Keratinocyte (primary cell): ENCODE data around the gene SMTNL1. TPM values are rescaled to one million over a fixed set of nuclear protein-coding genes. Genes with fewer than 3 reads are reported as not detected.

Source experiments
- DNase-seq: peaks from one replicate; pipeline ENCODE4 v3.0.0-alpha.2; 2011; ENCODE audit warnings: low read depth, missing footprints, low spot score
- FAIRE-seq: peaks from 2 replicates; lab custom pipeline; 2011; peaks lifted over from hg19 to GRCh38; lab: Jason Lieb, UNC
- H2AFZ ChIP-seq: 2 replicates; pipeline ENCODE4 v1.6.0; 2012; ENCODE audit warnings: low read length, control low read depth, inconsistent platforms; ENCODE audit not compliant: control insufficient read depth
- H3K27ac ChIP-seq: 2 replicates; pipeline ENCODE4 v1.5.1; 2011; ENCODE audit warnings: low read length; ENCODE audit not compliant: control insufficient read depth, insufficient read depth
- H3K27me3 ChIP-seq: 3 replicates; pipeline ENCODE4 v1.6.0; 2011; ENCODE audit warnings: low read length; ENCODE audit not compliant: control insufficient read depth, insufficient read depth; ENCODE audit errors: extremely low read depth
- H3K36me3 ChIP-seq, 2 experiments: 2 replicates in 1 of 2; 3 replicates in 1 of 2; pipeline ENCODE4 v1.5.1; 2011; ENCODE audit warnings: low read length in 2 of 2, mild to moderate bottlenecking in 1 of 2; ENCODE audit not compliant: control insufficient read depth in 2 of 2, insufficient read depth in 2 of 2; ENCODE audit errors: extremely low read depth in 1 of 2
- H3K4me1 ChIP-seq: 3 replicates; pipeline ENCODE4 v1.5.1; 2011; ENCODE audit warnings: low read length; ENCODE audit not compliant: control insufficient read depth, insufficient read depth; ENCODE audit errors: extremely low read depth
- H3K4me2 ChIP-seq: 3 replicates; pipeline ENCODE4 v1.6.0; 2011; ENCODE audit warnings: low read depth, low read length; ENCODE audit not compliant: control insufficient read depth, insufficient read depth; ENCODE audit errors: extremely low read depth
- H3K4me3 ChIP-seq, 3 experiments: fragments of 200-600 bp in 1 of 3; sonication (generic) in 1 of 3; 2 replicates in 2 of 3; 3 replicates in 1 of 3; pipeline ENCODE4 v1.5.1; 2011 to 2016; ENCODE audit warnings: low read length in 3 of 3, mild to moderate bottlenecking in 3 of 3, control low read depth in 2 of 3, inconsistent platforms in 1 of 3, low read depth in 1 of 3, mixed read lengths in 1 of 3, mixed run types in 1 of 3, moderate library complexity in 1 of 3; ENCODE audit not compliant: control insufficient read depth in 2 of 3, insufficient read depth in 2 of 3; ENCODE audit errors: extremely low read depth in 1 of 3
- H3K79me2 ChIP-seq: 2 replicates; pipeline ENCODE4 v1.6.0; 2012; ENCODE audit warnings: low read length; ENCODE audit not compliant: control insufficient read depth, insufficient read depth
- H3K9ac ChIP-seq: 3 replicates; pipeline ENCODE4 v1.6.0; 2011; ENCODE audit warnings: low read length; ENCODE audit not compliant: control insufficient read depth, insufficient read depth; ENCODE audit errors: extremely low read depth
- H3K9me1 ChIP-seq: 3 replicates; pipeline ENCODE4 v1.6.0; 2011; ENCODE audit warnings: low read length; ENCODE audit not compliant: control insufficient read depth, insufficient read depth; ENCODE audit errors: extremely low read depth
- H3K9me3 ChIP-seq: 2 replicates; pipeline ENCODE4 v1.5.1; 2012; ENCODE audit warnings: low read depth, low read length; ENCODE audit not compliant: control insufficient read depth
- H4K20me1 ChIP-seq: 3 replicates; pipeline ENCODE4 v1.6.0; 2011; ENCODE audit warnings: low read length; ENCODE audit not compliant: control insufficient read depth, insufficient read depth; ENCODE audit errors: extremely low read depth
- CTCF ChIP-seq, 3 experiments: IDR thresholded peaks in 1 of 3; conservative IDR thresholded peaks in 1 of 3; optimal IDR thresholded peaks in 1 of 3; 2 replicates in 2 of 3; 3 replicates in 1 of 3; pipeline versions ENCODE3 to v1.5.1; 2011; ENCODE audit warnings: low read length in 3 of 3, mild to moderate bottlenecking in 3 of 3, moderate library complexity in 2 of 3, control low read depth in 1 of 3, inconsistent platforms in 1 of 3; ENCODE audit not compliant: insufficient read depth in 2 of 3; ENCODE audit errors: extremely low read depth in 1 of 3
- EZH2 ChIP-seq: IDR thresholded peaks from one replicate; pipeline ENCODE4 v1.6.1; 2012; ENCODE audit warnings: inconsistent platforms, mild to moderate bottlenecking, low read length, moderate library complexity
- dilution Hi-C: fragments of 300-500 bp; cut with MboI; formaldehyde crosslinking; loops from one replicate; pipeline ENCODE4 v1.7.0; 2020; ENCODE audit warnings: low sequenced_read_pairs; ENCODE audit not compliant: extremely low pct_ligation_motif_present
- polyA plus RNA-seq, 5 experiments: library from polyadenylated mRNA; depleted of rRNA in 3 of 5; stranded (reverse) in 3 of 5; stranded (forward) in 1 of 5; unstranded in 1 of 5; fragments of >200 nt; gene quantifications; 1 replicate in 1 of 5; 2 replicates in 3 of 5; 3 replicates in 1 of 5; pipeline versions ENCODE4 v1.2.1 to v1.2.3, GENCODE V29; 2011 to 2012; ENCODE audit warnings: missing spikeins in 2 of 5, low read depth in 1 of 5, low replicate concordance in 1 of 5

SMTNL1 gene
- polyA plus RNA-seq, 1 donor (not counting 4 experiments of a cell fraction or from before 2014, with no cell fraction given) = not detected

GRCh38 chr11:57506522-57506921 is 30.9 kb upstream of the SMTNL1 start:
- H3K4me1 ChIP-seq = no peaks in the 10 kb centered on the region
- H3K27me3 ChIP-seq = no peaks in the 10 kb centered on the region
- no peak for FAIRE-seq
- H3K36me3 ChIP-seq = no peaks in the 10 kb centered on the region
- no peak overlapping the region for H3K9ac ChIP-seq
- no peaks in the 10 kb centered on the region for H3K79me2 ChIP-seq
- H3K9me3 ChIP-seq = no peaks in the 10 kb centered on the region
- no peaks in the 10 kb centered on the region for H4K20me1 ChIP-seq
- no peak overlapping the region for H3K4me2 ChIP-seq
- TF ChIP-seq EZH2 = no peak
- TF ChIP-seq CTCF (optimal IDR thresholded peaks at IDR 0.05 in 1 of 3, IDR thresholded peaks at IDR 0.05 in 1 of 3, conservative IDR thresholded peaks at IDR 0.05 in 1 of 3; ENCODE audit: extremely low read depth in 1 of 3, insufficient read depth in 2 of 3, low read length in 3 of 3) = no peak
- dilution Hi-C loops = no loop called here
- no peak overlapping the region for H3K4me3 ChIP-seq
- H2AFZ ChIP-seq = no peak overlapping the region
- H3K9me1 ChIP-seq = no peaks in the 10 kb centered on the region
- DNase-seq = no peak
- H3K27ac ChIP-seq = no peak overlapping the region

- Histone ChIP-seq H3K36me3 (no peaks in the 10 kb centered on the region), H3K4me2 (no peak overlapping the region), H3K4me3 (no peak overlapping the region), H3K27ac (no peak overlapping the region), H3K79me2 (no peaks in the 10 kb centered on the region), H3K9me1 (no peaks in the 10 kb centered on the region), H3K9ac (no peak overlapping the region), H4K20me1 (no peaks in the 10 kb centered on the region), H3K4me1 (no peaks in the 10 kb centered on the region), H3K9me3 (no peaks in the 10 kb centered on the region), H3K27me3 (peaks cover under 1% of the 10 kb centered on the region), H2AFZ (no peak overlapping the region)
- dilution Hi-C loops = no loop called here
- no peak for TF ChIP-seq CTCF (optimal IDR thresholded peaks at IDR 0.05 in 1 of 3, IDR thresholded peaks at IDR 0.05 in 1 of 3, conservative IDR thresholded peaks at IDR 0.05 in 1 of 3; ENCODE audit: extremely low read depth in 1 of 3, insufficient read depth in 2 of 3, low read length in 3 of 3)
- no peak for TF ChIP-seq EZH2
- FAIRE-seq (no peak), DNase-seq (no peak)
Observed at GRCh38 chr11:57508341-57509170, 28.8 kb upstream of the SMTNL1 start.
